Activated CD4-positive, alpha-beta T cell treated with anti-CD3 and anti-CD28 coated beads, Interleukin-2, amount 10 ng/mL, durations not matched to agents 7 days and 5 days (primary cell): ENCODE results near the gene PKP4. TPM values are rescaled to one million over a fixed set of nuclear protein-coding genes. Genes with fewer than 3 reads are reported as not detected.

Source experiments
- CTCF ChIA-PET: fragments of 350-600 bp; sonication (Branson Sonifier 250); formaldehyde crosslinking; loops from one replicate; lab custom pipeline; 2021; ENCODE audit warnings: antibody characterized with exemption; lab: Charles Lee
- POLR2A ChIA-PET: fragments of 350-600 bp; sonication (Branson Sonifier 250); formaldehyde crosslinking; loops from one replicate; lab custom pipeline; 2021; ENCODE audit warnings: antibody characterized with exemption; lab: Charles Lee
- DNase-seq: peaks from one replicate; pipeline ENCODE4 v3.0.0-alpha.2; 2020
- H3K27ac Mint-ChIP-seq: one replicate; pipeline ENCODE4 v1.8.0; 2021; ENCODE audit warnings: mild to moderate bottlenecking, moderate library complexity, mixed read lengths
- H3K27me3 Mint-ChIP-seq: one replicate; pipeline ENCODE4 v1.8.0; 2021; ENCODE audit warnings: mixed read lengths
- H3K36me3 Mint-ChIP-seq: one replicate; pipeline ENCODE4 v1.8.0; 2021; ENCODE audit warnings: low read depth, mixed read lengths
- H3K4me1 Mint-ChIP-seq: one replicate; pipeline ENCODE4 v1.8.0; 2021; ENCODE audit warnings: mixed read lengths
- H3K4me3 Mint-ChIP-seq: one replicate; pipeline ENCODE4 v1.8.0; 2021; ENCODE audit warnings: mild to moderate bottlenecking, moderate library complexity, mixed read lengths
- H3K9me3 Mint-ChIP-seq: one replicate; pipeline ENCODE4 v1.8.0; 2021; ENCODE audit warnings: mixed read lengths
- total RNA-seq, 2 experiments: library from RNA; stranded (reverse); gene quantifications; one replicate each; pipeline ENCODE4 v1.2.3, GENCODE V29; 2021

The PKP4 gene
- total RNA-seq, 2 experiments from 2014 or later, result 36.3 to 43.1 TPM

DNA sequence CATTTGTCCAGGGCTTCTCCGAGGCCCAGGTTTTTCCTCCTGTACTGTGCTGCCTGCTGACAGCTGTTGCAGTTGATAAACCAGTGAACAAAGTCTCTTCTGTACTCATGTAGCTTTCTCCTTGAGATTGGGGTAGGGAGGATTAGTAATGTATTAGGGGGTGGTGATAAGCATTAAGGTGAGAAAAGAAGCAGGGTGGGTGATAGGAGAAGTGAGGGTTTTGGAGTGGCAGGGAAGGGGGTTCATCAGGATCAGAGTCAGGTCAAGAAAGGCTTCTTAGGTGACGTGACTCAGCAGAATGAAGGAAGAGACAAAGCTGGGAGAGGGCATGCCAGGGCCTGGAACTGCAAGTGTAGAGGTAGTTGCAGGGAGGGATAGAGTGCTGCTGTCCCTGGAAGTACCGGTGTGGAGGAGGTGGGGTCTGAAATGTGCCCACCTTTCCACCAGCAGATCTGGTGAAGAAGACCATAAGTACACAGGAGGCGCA lies 48.7 kb downstream of the PKP4 start:
- peaks cover 14% of the 10 kb centered on the region for H3K4me1 Mint-ChIP-seq
- no peak overlapping the region for H3K27ac Mint-ChIP-seq
- H3K9me3 Mint-ChIP-seq, result no peaks in the 10 kb centered on the region
- H3K36me3 Mint-ChIP-seq, result peaks cover 5% of the 10 kb centered on the region
- no peak overlapping the region for H3K4me3 Mint-ChIP-seq
- no peaks in the 10 kb centered on the region for H3K27me3 Mint-ChIP-seq
- POLR2A ChIA-PET, result no interaction called here
- no peak for DNase-seq
- CTCF ChIA-PET, result interaction anchor here (0.6 to 1.2 kb wide), 2 partner anchors 10 to 27 kb away, joined by 3 to 4 read pairs; no protein-coding TSS in a partner anchor

DNA sequence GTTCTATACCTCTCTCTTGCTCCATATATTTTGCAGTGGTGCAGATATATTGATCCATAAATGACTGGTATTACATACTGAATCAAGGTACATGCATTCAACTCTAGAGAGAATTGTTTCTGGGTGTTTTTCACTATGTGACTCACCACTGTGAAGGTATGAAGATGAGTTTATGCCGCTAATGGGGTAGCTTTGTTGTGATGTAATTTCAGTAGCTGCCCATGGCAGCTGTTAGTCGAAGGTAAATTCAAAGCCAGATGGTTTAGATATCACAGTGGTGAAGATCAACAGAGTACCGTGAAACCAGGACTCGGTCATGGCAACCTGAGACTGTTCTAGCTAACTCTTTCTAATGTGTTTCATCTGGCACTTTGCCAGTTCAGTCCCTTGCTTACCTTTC lies 50.4 kb downstream of the PKP4 start:
- Mint-ChIP-seq H3K4me1 (peaks cover 14% of the 10 kb centered on the region), H3K9me3 (no peaks in the 10 kb centered on the region), H3K27ac (no peak overlapping the region), H3K27me3 (no peaks in the 10 kb centered on the region), H3K4me3 (no peak overlapping the region), H3K36me3 (peaks cover 5% of the 10 kb centered on the region)
- ChIA-PET CTCF (no interaction called here), POLR2A (no interaction called here)
- DNase-seq, result no peak

DNA sequence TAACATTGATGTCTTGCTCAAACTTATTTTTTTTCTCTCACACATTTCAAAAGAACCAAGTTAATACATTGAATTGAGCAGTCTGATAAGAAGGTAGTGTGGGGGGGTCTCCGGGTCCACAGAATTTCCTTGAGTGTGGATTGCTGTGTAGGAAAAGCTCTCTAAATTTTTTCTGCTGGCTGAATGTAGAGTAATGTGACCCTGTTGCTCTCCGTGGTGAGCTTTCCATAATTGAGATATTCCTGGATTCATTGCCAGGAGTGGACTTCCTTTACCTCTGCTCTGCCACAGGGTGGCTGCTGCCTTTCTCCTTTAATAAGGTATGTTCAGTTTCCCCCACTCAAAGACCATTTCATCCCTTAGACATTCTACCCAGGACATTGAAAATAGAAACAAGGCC lies 50.9 kb downstream of the PKP4 start:
- CTCF ChIA-PET, result no interaction called here
- Mint-ChIP-seq H3K27ac (no peak overlapping the region), H3K27me3 (no peaks in the 10 kb centered on the region), H3K36me3 (peaks cover 5% of the 10 kb centered on the region), H3K4me1 (peaks cover 14% of the 10 kb centered on the region), H3K9me3 (no peaks in the 10 kb centered on the region), H3K4me3 (no peak overlapping the region)
- POLR2A ChIA-PET, result no interaction called here
- no peak for DNase-seq

DNA sequence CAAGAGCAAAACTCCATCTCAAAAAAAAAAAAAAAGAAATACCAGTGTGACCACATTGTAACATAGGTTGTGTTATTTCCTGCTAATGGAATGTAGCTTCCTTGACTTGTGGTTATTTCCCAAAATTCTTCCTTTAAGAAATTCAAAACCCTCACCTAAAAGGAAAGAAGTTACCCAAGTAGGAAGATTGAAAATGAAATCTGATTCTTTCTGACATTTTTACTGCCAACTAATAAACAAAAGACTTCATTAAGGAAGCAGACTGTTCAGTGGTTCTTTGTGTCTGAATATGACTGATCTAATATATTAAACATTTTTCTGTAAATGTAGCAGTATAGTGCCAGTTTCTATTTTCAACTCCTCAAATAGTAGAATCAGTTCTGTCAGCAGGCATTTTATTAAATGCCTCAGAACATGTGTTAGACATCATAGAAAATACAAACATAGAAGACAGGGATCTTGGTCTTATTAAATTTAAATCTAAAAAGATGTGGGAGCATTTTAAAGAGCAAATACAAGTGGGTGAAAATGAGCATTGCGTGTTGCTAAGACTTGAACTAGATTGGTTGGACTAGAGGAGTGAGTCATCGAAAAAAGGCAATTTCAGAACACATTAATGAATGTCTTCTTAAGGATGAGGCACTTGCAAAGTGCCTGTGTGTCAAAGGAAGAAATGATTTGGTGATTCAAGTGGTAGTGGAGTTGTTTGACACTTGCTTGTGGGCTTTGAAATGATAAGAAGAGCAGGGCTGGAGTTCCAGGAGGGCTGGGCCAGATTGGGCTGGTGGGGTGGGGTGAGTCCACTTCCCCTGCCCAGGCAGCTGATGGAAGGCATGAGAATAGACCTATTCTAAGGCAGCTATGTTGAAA lies 53.4 kb downstream of the PKP4 start:
- H3K27ac Mint-ChIP-seq, result no peak overlapping the region
- ChIA-PET CTCF (no interaction called here), POLR2A (no interaction called here)
- H3K27me3 Mint-ChIP-seq, result no peaks in the 10 kb centered on the region
- H3K4me3 Mint-ChIP-seq, result no peak overlapping the region
- peaks cover 14% of the 10 kb centered on the region for H3K4me1 Mint-ChIP-seq
- H3K36me3 Mint-ChIP-seq, result peaks cover 5% of the 10 kb centered on the region
- DNase-seq, result no peak
- H3K9me3 Mint-ChIP-seq, result no peaks in the 10 kb centered on the region

DNA sequence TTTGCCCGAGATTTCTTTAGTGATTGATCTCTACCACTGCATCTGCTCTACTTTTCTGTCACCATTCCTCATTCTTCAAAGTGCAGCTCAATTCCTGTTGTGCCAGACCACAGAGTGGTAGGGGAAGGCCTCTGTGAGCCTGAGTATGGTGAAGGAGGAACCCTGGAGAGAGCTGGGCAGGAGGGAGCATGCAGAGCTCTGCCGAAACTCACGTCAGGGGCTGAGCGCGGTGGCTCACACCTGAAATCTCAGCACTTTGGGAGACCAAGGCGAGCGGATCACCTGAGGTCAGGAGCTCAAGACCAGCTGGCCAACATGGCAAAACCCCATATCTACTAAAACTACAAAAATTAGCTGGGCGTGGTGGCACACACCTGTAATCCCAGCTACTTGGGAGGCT lies 54.1 kb downstream of the PKP4 start:
- DNase-seq, result no peak
- POLR2A ChIA-PET, result no interaction called here
- no peaks in the 10 kb centered on the region for H3K27me3 Mint-ChIP-seq
- H3K36me3 Mint-ChIP-seq, result peaks cover 5% of the 10 kb centered on the region
- no peak overlapping the region for H3K27ac Mint-ChIP-seq
- CTCF ChIA-PET, result no interaction called here
- no peaks in the 10 kb centered on the region for H3K9me3 Mint-ChIP-seq
- no peak overlapping the region for H3K4me3 Mint-ChIP-seq
- peaks cover 14% of the 10 kb centered on the region for H3K4me1 Mint-ChIP-seq

DNA sequence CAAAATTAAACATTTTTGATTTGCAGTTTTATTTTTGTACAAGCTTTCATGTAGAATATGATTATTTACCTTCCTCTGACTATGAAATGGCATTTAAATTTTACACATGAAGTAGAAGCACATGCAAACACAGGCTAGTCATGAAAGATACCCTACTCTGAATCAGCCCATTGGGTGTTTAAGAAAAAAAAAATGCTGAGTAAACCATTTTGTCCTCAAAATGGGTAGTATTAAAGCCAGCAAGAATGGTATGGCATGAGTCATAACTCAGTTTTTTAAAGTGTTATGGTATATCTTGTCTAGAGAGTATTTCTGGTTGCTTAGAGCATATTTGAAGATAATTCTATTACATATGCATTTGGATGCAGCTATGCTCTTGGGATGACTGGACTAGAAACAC lies 55.0 kb downstream of the PKP4 start:
- CTCF ChIA-PET, result no interaction called here
- peaks cover 5% of the 10 kb centered on the region for H3K36me3 Mint-ChIP-seq

DNA sequence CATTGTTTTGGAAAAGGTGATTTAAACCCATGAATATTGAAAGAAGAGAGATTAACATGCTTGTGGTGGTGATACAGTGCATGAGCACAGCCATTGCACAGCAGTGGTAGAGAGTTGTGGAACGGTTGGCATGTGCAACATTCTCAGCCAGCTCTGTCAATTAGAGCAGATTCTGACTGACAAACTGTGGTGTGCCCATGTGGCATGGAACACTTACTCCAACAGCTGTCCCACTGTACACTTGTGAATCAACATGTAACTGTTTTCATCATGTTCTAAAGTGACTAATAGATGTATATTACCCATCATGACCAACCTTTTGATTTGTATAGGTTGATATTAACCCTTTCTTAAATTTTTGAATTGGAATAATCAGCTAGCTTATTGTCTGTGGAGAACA lies 55.6 kb downstream of the PKP4 start:
- POLR2A ChIA-PET, result no interaction called here
- H3K9me3 Mint-ChIP-seq, result no peaks in the 10 kb centered on the region
- H3K27me3 Mint-ChIP-seq, result no peaks in the 10 kb centered on the region
- H3K4me3 Mint-ChIP-seq, result no peak overlapping the region
- no peak overlapping the region for H3K27ac Mint-ChIP-seq
- no peak for DNase-seq
- CTCF ChIA-PET, result no interaction called here
- peaks cover 7% of the 10 kb centered on the region for H3K4me1 Mint-ChIP-seq
- H3K36me3 Mint-ChIP-seq, result peaks cover 5% of the 10 kb centered on the region

More for the DNA sequence above, 55.0 kb downstream of the PKP4 start:
- Mint-ChIP-seq H3K27ac (no peak overlapping the region), H3K9me3 (no peaks in the 10 kb centered on the region), H3K4me1 (peaks cover 13% of the 10 kb centered on the region), H3K27me3 (no peaks in the 10 kb centered on the region), H3K4me3 (no peak overlapping the region)
- DNase-seq, result no peak
- POLR2A ChIA-PET, result no interaction called here

DNA sequence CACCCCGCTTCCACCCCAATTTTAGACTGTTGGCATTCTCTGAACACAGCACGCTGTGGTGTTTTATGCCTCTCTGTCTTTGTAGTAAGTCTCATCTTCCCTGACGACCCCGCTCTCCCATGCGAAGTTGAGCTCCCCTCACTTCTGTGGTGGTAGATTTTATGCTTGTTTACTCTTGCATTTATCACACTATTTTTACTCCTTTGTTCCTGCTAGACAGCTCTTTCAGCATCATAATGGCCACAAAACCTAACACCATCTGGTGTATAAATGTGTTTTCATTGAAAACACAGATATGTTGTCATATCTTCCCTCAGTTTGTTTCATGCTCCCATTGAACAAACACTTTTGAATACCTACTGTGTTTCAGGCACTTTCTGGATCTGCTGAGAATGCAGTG lies 57.1 kb downstream of the PKP4 start:
- POLR2A ChIA-PET, result no interaction called here
- no peak for DNase-seq
- Mint-ChIP-seq H3K27ac (no peak overlapping the region), H3K9me3 (no peaks in the 10 kb centered on the region), H3K4me3 (no peak overlapping the region), H3K36me3 (peaks cover 3% of the 10 kb centered on the region), H3K4me1 (peaks cover 4% of the 10 kb centered on the region), H3K27me3 (no peaks in the 10 kb centered on the region)
- CTCF ChIA-PET, result no interaction called here

DNA sequence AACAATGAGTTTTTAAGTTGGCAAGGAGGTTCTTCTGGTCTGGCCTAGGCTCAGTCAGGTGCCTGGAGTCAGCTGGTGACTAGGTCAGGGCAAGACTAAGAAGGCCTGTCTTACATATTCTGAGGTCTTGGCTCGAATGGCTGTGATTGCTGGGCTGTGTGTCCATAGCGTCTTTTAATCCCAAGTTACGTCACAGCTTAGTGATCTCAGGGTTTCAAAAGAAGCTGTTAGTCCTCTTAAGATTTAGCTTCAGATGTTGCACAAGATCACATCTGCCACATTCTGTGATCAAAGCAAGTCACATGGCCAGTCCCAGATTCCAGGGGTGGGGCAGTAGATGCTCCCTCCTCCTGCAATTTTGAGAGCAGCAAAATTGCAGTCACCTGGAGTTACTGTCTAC lies 61.3 kb downstream of the PKP4 start:
- Mint-ChIP-seq H3K4me1 (no peaks in the 10 kb centered on the region), H3K27me3 (no peaks in the 10 kb centered on the region), H3K27ac (no peak overlapping the region), H3K36me3 (peaks cover 1% of the 10 kb centered on the region), H3K9me3 (peaks cover 5% of the 10 kb centered on the region), H3K4me3 (no peak overlapping the region)
- CTCF ChIA-PET, result no interaction called here
- DNase-seq, result no peak
- POLR2A ChIA-PET, result no interaction called here

DNA sequence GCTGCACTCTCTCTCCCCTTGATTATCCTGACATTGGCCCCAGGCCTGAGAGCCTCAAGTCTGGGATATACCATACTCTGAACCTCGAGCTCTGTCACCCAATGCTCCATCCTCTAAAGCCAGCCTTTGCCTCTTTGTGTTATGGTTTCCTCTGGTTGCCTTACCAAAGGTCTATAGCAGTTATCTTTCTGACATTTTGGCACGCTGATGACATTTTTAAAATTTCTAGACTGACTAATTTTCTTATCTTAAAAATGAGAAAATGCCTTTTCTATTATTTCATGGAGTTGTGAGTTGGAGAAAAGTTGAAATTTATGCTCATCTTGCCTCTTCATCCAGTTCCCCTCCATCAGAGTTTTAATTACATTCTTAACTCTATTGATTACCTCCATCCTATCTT lies 62.7 kb downstream of the PKP4 start:
- Mint-ChIP-seq H3K4me1 (no peaks in the 10 kb centered on the region), H3K36me3 (peaks cover 1% of the 10 kb centered on the region), H3K9me3 (peaks cover 5% of the 10 kb centered on the region), H3K27me3 (no peaks in the 10 kb centered on the region), H3K4me3 (no peak overlapping the region), H3K27ac (no peak overlapping the region)
- ChIA-PET CTCF (no interaction called here), POLR2A (no interaction called here)
- no peak for DNase-seq

DNA sequence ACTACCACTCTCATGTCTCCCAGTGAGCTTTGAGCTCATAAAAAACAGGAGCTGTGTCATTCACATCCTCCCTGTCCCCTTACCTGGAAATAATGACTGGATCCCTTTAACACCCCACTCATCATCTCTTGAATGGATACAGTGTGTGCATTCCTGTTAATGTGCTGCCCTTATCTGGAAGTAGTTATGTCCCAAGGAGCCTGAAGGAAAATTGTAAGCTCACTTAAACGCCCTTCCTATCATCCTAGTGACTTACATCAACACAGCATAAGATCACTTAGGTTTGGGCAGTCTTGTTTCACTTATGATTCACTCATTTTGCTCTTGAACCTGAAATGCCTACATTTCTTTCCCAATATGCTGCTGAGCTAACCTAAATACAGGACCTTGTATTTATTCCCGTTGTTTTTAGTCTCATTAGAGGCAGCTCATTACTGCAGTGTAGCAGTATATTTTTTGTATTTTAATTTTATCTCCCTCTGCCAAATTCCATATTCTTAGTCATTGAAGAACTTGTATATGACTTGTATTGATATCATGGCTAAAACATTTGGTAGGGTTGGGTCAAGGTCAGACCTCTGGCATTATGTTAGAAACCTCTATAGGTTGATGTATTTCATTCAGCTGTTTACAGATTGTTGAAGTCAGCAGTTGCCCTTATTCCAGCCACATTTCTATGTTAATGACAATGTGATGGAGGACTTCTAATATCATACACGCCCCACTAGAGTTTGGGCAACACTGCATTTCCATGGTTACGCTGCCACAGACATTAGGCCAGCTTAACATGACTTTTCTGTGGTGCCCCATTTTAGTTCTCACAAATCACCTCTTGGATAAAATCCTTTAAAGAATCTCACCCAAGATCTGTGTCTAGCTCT lies 72.9 kb downstream of the PKP4 start:
- Mint-ChIP-seq H3K36me3 (no peaks in the 10 kb centered on the region), H3K9me3 (no peaks in the 10 kb centered on the region), H3K27me3 (no peaks in the 10 kb centered on the region), H3K4me1 (no peaks in the 10 kb centered on the region), H3K27ac (no peak overlapping the region), H3K4me3 (no peak overlapping the region)
- ChIA-PET CTCF (interaction anchor here (1.2 kb wide), 1 partner anchor 16 kb away, joined by 3 read pairs; no protein-coding TSS in a partner anchor), POLR2A (no interaction called here)
- DNase-seq, result no peak

DNA sequence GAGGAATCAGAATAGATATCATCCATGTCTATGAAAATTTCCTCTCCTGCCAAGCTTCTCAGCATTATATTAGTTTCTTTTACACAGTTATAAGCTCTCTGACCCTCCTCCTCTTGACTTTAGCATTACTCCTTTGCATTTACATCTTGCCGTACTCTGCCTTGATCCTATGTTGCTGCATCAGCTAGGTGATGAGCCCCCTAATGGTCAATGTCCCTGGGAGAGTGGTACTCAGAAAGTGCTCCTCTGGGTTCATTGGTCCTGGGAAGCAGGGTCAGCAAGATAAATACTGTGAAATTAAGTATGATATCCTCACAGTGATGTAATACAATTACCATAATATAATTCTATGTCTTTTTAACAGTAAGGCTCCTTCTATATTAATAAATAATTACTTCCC lies 74.1 kb downstream of the PKP4 start:
- DNase-seq, result no peak
- Mint-ChIP-seq H3K9me3 (no peaks in the 10 kb centered on the region), H3K4me1 (no peaks in the 10 kb centered on the region), H3K27me3 (no peaks in the 10 kb centered on the region), H3K27ac (no peak overlapping the region), H3K36me3 (no peaks in the 10 kb centered on the region), H3K4me3 (no peak overlapping the region)
- POLR2A ChIA-PET, result no interaction called here
- CTCF ChIA-PET, result no interaction called here

DNA sequence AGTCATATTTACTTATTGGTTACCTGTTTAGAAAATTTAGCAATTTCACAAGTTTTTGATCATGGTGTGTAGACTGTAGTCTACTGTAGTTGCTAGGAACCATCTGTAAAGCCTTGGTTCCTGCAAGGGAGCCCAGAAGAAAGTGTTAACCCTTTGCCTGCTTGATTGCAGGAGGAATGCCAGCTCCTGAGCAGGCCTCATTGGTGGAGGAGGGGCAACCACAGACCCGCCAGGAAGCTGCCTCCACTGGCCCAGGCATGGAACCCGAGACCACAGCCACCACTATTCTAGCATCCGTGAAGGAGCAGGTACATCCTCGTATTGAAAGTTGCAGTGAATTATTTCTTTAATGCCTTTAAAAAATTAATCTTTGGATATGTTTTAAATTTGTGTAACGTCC lies 76.3 kb downstream of the PKP4 start:
- H3K4me1 Mint-ChIP-seq, result no peaks in the 10 kb centered on the region
- H3K9me3 Mint-ChIP-seq, result no peaks in the 10 kb centered on the region
- H3K4me3 Mint-ChIP-seq, result no peak overlapping the region
- no peak for DNase-seq
- H3K27me3 Mint-ChIP-seq, result no peaks in the 10 kb centered on the region
- POLR2A ChIA-PET, result no interaction called here
- H3K36me3 Mint-ChIP-seq, result peaks cover 2% of the 10 kb centered on the region
- CTCF ChIA-PET, result interaction anchor here (1.8 kb wide), 1 partner anchor 28 kb away, joined by 4 read pairs; no protein-coding TSS in a partner anchor
- no peak overlapping the region for H3K27ac Mint-ChIP-seq
